ENCODE data around the gene HPCAL4.

HPCAL4 gene

DNA sequence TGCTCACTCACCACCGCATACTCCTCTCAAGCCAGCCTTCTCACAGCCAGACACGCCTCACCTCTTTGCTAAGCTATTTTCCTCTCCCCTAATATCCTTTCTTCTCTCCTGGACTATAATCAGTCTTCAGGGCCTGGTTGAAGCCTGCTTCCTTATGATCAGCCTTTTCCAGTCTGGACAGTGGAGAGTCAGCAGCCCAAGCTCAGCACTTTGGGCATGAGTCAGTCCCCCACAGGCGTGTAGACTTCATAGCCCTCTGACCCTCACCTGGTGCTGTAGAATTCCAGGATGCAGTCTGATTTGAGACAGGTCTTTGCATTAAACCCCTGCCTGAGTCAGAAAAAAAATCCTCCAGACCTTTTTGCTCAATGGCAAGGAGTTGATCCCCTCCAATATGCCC, 2.5 kb downstream of the HPCAL4 start:
- no peak overlapping the region for H3K4me3 ChIP-seq (ENCODE audit: low read length)
- H3K9me3 ChIP-seq (ENCODE audit: insufficient read depth, low read length), result no peaks in the 10 kb centered on the region
- no peaks in the 10 kb centered on the region for H3K27me3 ChIP-seq (ENCODE audit: low read depth, low read length)
- H3K36me3 ChIP-seq (replicated peaks; ENCODE audit: low read depth, low read length), result no peaks in the 10 kb centered on the region
- H3K4me1 ChIP-seq (ENCODE audit: low read length), result no peaks in the 10 kb centered on the region
- no peak overlapping the region for H3K4me2 ChIP-seq (ENCODE audit: low read length)
- no peaks in the 10 kb centered on the region for H4K20me1 ChIP-seq (ENCODE audit: insufficient read depth, low read length)
- no peaks in the 10 kb centered on the region for H3K79me2 ChIP-seq (ENCODE audit: low read length)
- H2AFZ ChIP-seq (ENCODE audit: low read depth, low read length), result no peak overlapping the region
- no peak overlapping the region for H3K9ac ChIP-seq (ENCODE audit: low read length)
- H3K27ac ChIP-seq (ENCODE audit: low read length), result no peak overlapping the region
- no peak for TF ChIP-seq EZH2phosphoT487 (IDR thresholded peaks at IDR 0.05; ENCODE audit: low read depth)
- TF ChIP-seq, protein P1, sequence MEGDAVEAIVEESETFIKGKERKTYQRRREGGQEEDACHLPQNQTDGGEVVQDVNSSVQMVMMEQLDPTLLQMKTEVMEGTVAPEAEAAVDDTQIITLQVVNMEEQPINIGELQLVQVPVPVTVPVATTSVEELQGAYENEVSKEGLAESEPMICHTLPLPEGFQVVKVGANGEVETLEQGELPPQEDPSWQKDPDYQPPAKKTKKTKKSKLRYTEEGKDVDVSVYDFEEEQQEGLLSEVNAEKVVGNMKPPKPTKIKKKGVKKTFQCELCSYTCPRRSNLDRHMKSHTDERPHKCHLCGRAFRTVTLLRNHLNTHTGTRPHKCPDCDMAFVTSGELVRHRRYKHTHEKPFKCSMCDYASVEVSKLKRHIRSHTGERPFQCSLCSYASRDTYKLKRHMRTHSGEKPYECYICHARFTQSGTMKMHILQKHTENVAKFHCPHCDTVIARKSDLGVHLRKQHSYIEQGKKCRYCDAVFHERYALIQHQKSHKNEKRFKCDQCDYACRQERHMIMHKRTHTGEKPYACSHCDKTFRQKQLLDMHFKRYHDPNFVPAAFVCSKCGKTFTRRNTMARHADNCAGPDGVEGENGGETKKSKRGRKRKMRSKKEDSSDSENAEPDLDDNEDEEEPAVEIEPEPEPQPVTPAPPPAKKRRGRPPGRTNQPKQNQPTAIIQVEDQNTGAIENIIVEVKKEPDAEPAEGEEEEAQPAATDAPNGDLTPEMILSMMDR (IDR thresholded peaks at IDR 0.05; ENCODE audit: low read depth, low read length), result no peak

DNA sequence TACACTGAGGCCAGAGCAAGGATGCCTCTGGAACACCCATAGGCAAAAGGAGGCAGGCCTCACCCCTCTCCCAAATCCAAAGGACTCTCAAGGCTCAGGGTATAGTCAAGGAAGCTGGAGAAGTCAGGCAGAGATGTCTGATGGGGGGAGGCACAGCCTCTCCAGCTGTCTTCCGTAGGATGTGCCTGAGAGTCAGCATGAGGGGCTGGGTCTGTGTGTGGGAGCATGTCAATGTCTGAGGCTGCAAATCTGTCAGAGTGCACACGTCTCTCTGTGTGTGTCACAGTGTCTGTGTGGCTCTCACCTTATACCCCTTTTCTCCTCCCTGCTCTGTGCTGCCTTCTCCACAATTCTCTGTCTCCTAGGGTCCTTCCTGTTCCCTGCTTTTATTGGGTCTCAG, 4.0 kb downstream of the HPCAL4 start:
- H3K4me1 ChIP-seq (ENCODE audit: low read length), result no peaks in the 10 kb centered on the region
- H3K27ac ChIP-seq (ENCODE audit: low read length), result no peak overlapping the region
- no peaks in the 10 kb centered on the region for H3K79me2 ChIP-seq (ENCODE audit: low read length)
- no peak overlapping the region for H3K9ac ChIP-seq (ENCODE audit: low read length)
- H3K36me3 ChIP-seq (replicated peaks; ENCODE audit: low read depth, low read length), result no peaks in the 10 kb centered on the region
- H3K4me2 ChIP-seq (ENCODE audit: low read length), result no peak overlapping the region
- no peak overlapping the region for H3K4me3 ChIP-seq (ENCODE audit: low read length)
- no peak overlapping the region for H2AFZ ChIP-seq (ENCODE audit: low read depth, low read length)
- no peaks in the 10 kb centered on the region for H3K27me3 ChIP-seq (ENCODE audit: low read depth, low read length)
- no peaks in the 10 kb centered on the region for H3K9me3 ChIP-seq (ENCODE audit: insufficient read depth, low read length)
- H4K20me1 ChIP-seq (ENCODE audit: insufficient read depth, low read length), result no peaks in the 10 kb centered on the region
- TF ChIP-seq EZH2phosphoT487 (IDR thresholded peaks at IDR 0.05; ENCODE audit: low read depth), result no peak

DNA sequence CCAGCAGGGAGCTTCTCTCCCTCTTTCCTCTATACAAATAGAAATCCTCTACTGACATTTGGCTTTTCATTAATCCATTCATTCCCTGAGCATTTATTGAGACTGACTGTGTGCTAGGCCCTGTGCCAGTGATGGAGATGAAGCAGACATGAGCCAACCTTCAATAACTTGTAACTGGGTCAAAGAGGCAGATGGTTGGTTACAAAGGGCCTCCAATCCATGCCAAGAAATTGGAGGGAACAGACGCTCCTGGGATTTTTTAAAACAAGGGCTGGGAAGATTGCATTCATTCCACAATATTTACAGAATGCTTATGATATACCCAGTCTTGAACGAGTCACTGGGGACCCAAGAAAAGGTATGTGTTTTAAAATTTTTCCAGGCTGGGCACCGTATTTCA, 6.2 kb downstream of the HPCAL4 start:
- no peak overlapping the region for H3K27ac ChIP-seq (ENCODE audit: low read length)

DNA sequence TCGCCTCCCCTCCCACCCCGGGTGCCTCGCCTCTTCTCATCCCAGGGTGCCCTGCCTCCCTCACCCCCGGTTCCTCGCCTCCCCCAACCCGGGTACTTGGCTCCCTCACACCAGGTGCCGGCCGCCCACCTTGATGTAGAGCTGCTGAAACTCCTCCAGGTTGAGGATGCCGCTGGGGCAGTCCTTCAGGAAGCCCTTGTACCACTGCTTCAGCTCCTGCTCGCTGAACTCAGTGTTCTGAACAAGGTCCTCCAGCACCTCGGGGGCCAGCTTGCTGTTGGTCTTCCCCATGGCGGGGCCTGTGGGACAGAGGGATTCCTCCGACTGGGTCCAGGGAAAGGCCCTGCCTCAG, 6.9 kb downstream of the HPCAL4 start:
- H3K79me2 ChIP-seq (ENCODE audit: low read length), result no peaks in the 10 kb centered on the region
- H3K9ac ChIP-seq (ENCODE audit: low read length), result no peak overlapping the region
- no peaks in the 10 kb centered on the region for H4K20me1 ChIP-seq (ENCODE audit: insufficient read depth, low read length)
- H3K4me3 ChIP-seq (ENCODE audit: low read length), result no peak overlapping the region
- no peak overlapping the region for H3K27ac ChIP-seq (ENCODE audit: low read length)
- no peaks in the 10 kb centered on the region for H3K9me3 ChIP-seq (ENCODE audit: insufficient read depth, low read length)
- no peaks in the 10 kb centered on the region for H3K36me3 ChIP-seq (replicated peaks; ENCODE audit: low read depth, low read length)
- H2AFZ ChIP-seq (ENCODE audit: low read depth, low read length), result no peak overlapping the region
- no peaks in the 10 kb centered on the region for H3K4me1 ChIP-seq (ENCODE audit: low read length)
- H3K27me3 ChIP-seq (ENCODE audit: low read depth, low read length), result no peaks in the 10 kb centered on the region; the same call in 1 of the 2 replicates
- no peak for TF ChIP-seq EZH2phosphoT487 (IDR thresholded peaks at IDR 0.05; ENCODE audit: low read depth)
- TF ChIP-seq, protein P1 (IDR thresholded peaks at IDR 0.05; ENCODE audit: low read depth, low read length), result no peak
- no peak overlapping the region for H3K4me2 ChIP-seq (ENCODE audit: low read length)

More for the DNA sequence above, 6.2 kb downstream of the HPCAL4 start:
- Histone ChIP-seq H3K4me3 (ENCODE audit: low read length) (no peak overlapping the region), H3K27me3 (ENCODE audit: low read depth, low read length) (no peaks in the 10 kb centered on the region; the same call in 1 of the 2 replicates), H4K20me1 (ENCODE audit: insufficient read depth, low read length) (no peaks in the 10 kb centered on the region), H2AFZ (ENCODE audit: low read depth, low read length) (no peak overlapping the region), H3K79me2 (ENCODE audit: low read length) (no peaks in the 10 kb centered on the region), H3K36me3 (replicated peaks; ENCODE audit: low read depth, low read length) (no peaks in the 10 kb centered on the region), H3K4me2 (ENCODE audit: low read length) (no peak overlapping the region), H3K4me1 (ENCODE audit: low read length) (no peaks in the 10 kb centered on the region), H3K9me3 (ENCODE audit: insufficient read depth, low read length) (no peaks in the 10 kb centered on the region), H3K9ac (ENCODE audit: low read length) (no peak overlapping the region)
- TF ChIP-seq EZH2phosphoT487 (IDR thresholded peaks at IDR 0.05; ENCODE audit: low read depth), result no peak
- TF ChIP-seq, protein P1 (IDR thresholded peaks at IDR 0.05; ENCODE audit: low read depth, low read length), result no peak

Measured in OCI-LY3 (cell line).